SK-MEL-5 (cell line): ENCODE measurements around the gene POPDC2. TPM values are rescaled to one million over a fixed set of nuclear protein-coding genes. Genes with fewer than 3 reads are reported as not detected.

ENCODE experiments used
- DNase-seq: peaks from one replicate; pipeline ENCODE4 v3.0.0-alpha.2; 2016; ENCODE audit warnings: low read depth, low spot score
- in situ Hi-C: cut with HindIII; loops from 2 replicates; pipeline ENCODE4 v1.10.0; 2016; ENCODE audit warnings: low sequenced_read_pairs, high pct_unique_total_duplicates, low pct_unique_long_range_greater_than_20kb
- total RNA-seq: library from RNA; depleted of rRNA; stranded (reverse); fragments of >200 nt; shearing (Covaris generic); gene quantifications from 2 replicates; pipeline ENCODE4 v1.2.3, GENCODE V29; 2014

The POPDC2 gene
- total RNA-seq, 1 experiment from 2014 or later = 0.08 TPM

DNA sequence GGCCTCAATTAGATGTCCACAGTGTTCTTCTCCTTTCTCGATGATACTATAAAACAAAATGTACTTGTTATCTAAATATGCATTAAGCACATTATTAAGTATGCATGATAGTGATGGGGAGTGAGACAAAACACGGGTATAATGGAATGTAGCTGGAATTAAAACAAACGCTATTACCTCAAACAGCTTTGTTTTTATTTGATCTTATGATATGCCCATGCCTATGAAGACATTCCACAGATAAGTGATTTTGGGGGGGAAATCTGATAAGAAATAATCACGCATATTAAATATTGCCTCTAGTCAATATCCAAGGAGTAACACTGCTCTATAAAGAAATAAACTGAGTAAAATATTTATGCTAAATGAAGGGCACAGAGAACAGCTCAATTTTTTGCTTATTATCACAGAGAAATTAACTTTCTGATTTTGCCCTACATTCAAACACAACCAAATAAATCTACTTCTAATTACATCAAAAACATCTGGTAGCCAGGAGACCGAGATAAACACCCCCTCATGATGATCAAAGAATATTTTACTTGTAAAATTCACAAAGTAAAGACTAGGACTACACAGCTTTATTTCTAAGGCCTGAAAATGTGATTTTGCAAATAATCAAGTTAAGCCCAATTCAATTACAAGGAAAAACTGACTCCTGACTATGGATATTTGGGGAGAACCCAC is 14.9 kb upstream of the POPDC2 start:
- no peak for DNase-seq

DNA sequence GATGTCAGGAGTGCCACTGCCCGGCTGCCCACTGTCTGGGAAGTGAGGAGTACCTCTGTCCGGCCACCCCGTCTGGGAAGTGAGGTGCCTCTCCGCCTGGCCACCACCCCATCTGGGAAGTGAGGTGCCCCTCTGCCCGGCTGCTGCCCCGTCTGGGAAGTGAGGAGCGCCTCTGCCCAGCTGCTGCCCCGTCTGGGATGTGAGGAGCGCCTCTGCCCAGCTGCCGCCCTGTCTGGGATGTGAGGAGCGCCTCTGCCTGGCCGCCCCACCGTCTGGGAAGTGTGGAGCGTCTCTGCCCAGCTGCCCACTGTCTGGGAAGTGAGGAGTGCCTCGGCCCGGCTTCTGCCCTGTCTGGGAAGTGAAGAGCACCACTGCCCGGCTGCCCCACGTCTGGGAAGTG is 13.5 kb upstream of the POPDC2 start:
- in situ Hi-C loops = no loop called here
- DNase-seq = no peak

More for the DNA sequence above, 14.9 kb upstream of the POPDC2 start:
- in situ Hi-C loops = no loop called here

DNA sequence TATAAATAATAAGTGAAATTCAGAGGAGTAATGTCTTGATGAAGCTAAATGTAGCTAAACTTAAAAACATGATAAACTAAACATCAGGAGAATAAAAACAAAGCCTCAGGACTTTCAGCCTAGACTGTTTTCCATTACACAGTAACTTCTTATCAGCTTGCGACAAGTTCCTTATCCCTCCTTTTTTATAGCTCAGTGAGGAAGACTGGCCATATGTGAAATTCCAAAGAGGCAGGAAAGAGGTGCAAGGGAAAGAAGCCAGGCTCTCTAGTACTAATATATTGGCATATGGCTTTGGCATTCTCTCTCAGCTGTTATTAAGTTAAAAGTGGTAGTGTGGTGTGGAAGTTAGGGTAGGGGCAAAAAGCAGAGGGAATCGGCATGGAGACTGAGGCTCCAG is 12.4 kb upstream of the POPDC2 start:
- in situ Hi-C loops = no loop called here
- DNase-seq = no peak

DNA sequence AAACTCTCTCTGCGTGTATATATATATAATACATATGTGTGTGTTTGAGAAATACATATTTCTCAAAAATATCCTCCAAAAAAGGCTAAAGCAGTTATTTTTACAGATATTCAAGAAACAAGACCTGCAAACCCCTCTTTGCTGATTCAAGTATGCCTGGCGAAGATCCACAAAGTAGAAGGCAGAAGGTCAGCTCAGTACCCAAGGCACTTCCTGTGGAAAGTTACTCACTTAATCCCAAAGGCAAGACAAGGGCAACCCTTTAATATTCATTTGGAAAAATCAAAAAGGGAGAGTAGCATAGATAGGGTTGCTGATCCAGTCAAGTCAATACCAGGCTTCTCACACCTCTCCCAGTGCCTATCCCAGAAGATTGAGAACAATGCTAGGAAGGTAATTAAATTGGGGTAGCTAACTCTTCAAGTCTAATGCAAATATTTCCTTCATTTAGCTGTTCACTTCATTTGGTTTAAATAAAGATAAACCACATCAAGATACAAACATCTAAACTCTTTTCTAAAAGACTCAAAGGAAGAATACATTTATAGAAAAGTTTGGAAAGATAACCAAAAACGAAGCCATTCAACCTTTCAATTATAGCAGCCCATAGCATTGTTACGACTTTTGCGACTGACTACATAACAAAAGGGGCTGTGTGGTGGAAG is 9.6 kb upstream of the POPDC2 start:
- in situ Hi-C loops = no loop called here

DNA sequence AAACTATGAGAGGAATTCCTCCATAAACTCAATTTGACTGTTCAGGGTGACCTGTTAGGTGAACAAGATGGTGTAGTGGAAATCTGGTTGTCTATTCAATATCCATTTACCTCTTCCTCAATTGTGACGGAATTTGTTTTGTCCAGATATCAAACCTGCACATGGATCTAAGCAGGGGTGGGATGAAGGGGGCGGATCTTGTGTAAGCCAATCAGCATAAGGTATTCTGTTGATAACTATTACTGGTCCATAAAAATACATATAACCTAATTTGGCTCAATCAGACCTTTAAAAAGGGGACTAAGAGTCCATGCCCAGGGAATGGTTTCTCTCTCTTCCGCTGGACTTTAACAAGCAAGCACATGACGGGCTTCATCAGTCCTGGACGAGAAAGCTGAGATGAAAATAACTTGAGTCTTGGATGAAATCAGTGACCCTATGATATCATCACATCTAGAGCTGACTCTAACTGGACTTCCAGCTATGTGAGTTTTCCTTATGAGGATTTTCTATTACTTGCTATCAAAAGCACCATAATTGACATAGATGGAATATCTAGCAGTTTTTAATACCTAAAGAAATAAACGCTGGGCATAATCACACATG is 5.7 kb upstream of the POPDC2 start:
- in situ Hi-C loops = no loop called here
- DNase-seq = no peak

More for the DNA sequence above, 9.6 kb upstream of the POPDC2 start:
- DNase-seq = no peak

DNA sequence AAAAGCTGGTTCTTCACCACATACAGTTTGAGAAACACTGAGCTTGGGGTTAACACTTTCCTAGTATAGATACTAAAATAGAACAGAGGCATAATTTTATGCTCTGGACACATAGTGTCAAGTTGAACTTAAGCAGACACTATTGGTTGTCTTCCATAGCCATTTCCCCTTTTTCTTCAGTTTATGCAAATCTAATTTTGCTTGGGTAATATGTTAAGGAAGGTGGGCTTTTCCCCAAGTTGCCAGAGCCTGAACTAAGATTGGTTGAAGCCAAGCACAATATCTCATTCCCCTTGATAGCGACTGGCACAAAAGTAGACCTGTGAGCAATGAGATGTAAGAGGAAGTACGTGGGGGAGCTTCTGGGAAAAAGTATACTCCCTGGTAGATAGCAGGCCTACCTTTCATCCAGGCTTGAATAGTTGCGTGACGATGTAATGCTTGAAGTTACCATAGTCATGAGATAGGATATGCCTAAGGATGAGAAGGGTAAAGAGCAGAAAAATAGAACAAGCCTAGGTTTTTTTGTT is 4.5 kb upstream of the POPDC2 start:
- DNase-seq = no peak
- in situ Hi-C loops = no loop called here

DNA sequence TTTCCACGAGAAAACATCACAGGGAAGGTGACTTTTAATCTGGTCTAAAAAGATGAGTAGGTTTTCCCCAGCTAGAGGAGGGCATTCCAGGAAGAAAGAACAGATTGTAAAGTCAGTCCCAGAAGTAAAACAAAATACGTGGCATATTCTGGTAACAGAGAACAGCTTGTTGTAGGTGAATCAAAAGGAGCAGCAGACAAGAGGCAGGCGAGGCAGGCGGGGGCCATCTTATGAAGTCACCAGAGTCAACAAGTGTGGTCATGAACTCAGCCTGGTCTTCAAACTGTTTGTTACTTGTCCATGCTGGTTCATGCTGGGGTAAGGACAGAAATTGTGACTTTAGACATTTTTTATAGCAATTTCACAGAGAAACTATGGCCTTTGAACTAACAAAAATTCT is 4.0 kb upstream of the POPDC2 start:
- in situ Hi-C loops = no loop called here
- DNase-seq = peak; percentile 56

DNA sequence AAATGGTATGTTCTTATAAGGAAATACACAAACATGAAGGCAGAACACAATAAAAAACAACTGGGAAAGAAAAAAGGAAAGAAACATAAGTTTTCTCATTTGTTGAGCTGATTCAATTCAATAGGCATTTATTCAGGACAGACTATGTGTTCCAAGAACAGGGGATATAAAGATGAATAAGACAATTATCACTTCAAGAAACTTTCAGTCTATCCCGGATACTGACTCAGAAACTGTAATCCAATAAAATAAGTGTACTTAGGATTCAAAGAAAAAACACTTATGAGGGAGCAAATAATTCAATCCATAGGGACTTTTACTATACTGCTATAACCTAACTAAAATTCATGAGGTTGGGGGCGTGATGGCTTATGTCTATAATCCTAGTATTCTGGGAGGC is 3.5 kb upstream of the POPDC2 start:
- DNase-seq = no peak
- in situ Hi-C loops = no loop called here

DNA sequence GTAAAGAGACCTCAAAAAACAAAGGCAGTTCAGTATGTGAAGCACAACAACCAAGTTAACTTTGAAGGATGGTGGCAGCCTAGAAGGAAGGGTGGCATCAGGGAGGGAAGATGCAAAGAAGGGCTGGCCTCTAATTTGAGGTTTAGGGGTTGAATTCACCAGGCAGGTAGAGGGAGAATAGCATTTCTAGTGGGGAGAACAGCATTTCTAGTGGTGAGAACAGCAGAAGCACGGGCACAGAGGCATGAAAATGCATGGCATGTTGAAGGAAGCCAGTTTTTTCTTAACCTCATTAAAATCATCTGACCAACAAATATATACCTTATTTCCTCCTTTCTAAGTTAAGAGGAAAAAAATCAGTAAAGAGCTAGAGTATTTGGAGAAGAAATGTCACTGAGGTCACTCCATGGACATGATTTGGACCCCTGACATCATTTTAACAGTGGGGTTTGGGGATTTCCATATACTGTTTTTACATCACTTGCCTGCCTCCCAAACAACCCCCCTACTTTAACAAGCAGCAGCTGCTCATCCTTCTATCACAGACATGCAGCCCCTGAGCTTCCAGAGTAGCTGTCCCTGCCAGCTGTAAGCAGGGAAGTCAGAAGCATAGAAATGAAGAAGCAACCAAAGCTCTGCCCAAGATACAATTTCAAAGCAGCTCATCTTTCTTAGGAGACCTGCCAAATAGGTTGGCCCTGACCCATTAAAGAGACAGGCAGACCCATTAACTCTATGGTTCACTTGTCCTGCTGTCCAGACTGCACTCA is 2.4 kb upstream of the POPDC2 start:
- in situ Hi-C loops = no loop called here
- DNase-seq = no peak

DNA sequence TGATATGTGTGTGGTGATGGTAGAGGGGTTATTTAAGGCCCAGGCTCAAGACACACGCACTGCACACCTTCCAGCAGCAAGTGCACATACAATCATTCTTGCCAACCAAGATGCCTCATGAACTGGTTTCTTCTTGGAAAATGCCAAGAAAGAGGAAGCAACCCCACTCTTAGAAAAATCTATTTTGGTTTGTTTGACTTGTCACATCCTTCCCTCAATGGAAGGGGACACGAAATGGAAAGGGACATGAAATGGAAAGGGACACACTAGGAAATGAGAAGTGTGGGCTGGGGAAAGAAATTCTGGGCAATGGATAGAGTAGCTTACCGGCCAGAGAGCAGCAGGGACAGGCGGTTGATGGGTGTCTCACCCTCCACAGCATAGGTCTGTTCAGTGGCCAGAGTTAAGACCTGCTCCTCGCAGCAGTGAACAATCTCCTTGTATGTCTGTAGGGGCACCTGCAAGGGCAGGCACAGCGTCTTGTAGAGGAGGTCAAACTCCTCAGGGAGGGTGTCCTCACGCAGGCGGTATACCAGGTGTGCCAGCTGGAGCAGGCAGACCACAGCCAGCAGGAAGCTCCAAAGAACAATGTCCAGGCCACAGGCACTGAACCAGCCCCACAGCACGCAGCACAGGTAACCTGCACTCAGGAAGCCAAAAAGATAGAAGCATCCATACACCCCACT is 640 bp downstream of the POPDC2 start:
- no peak for DNase-seq
- in situ Hi-C loops = no loop called here

DNA sequence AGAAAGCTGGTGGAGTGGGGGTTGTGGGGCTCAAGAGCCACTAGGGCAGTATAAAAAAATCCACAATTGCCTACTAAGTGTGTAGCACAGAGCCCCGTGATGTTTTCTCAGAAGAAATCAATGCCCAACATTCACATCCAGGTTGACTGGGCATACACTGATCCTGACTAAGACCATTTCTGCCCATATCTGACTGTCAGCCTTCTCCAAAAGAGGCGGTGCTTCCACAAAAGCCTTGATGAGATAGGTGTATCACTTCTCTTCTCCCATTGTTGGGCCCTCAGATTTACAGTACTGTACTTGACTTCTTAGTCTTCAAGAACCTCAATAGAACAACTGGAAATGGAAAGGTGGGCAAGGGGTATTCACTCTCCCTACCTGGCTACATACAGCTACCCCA is 1.4 kb downstream of the POPDC2 start:
- in situ Hi-C loops = no loop called here
- DNase-seq = no peak

DNA sequence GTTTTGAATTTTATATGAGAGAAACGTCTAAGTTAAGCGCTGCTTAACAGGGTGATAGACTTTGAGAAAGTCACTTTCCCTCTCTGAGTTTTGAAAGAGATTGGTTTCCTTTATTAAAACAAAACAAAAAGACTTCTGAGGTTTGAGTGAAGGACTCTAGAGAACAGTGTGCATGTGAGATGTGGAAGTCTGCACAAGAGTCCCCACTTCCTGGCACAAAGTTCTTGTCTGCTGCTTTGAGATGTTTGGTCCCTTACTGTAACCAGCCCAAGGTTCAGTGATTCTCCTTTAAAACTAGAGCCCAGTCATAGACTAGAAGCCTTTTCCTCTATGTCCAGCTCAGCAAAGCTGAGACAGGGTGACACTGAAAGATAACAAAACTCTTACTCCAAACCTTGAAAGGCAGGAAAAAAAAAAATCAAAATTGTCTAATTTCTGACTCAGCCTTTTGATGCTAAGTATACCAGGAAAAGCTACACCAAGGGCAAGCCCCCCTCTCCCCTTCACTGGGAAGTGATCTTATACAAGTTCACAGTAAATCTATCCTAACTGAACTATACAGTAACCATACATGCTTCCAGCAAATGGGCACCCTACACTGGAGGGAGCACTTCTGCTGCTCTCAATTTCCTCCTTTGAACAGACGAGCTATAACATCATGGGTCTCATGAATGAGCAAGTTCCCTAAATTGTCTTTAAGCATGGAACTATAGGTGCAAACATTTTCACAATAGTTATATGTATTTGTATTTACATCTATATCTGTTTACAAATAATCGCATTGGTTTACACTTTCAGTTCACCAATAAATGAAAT is 2.3 kb downstream of the POPDC2 start:
- no peak for DNase-seq
- in situ Hi-C loops = no loop called here

DNA sequence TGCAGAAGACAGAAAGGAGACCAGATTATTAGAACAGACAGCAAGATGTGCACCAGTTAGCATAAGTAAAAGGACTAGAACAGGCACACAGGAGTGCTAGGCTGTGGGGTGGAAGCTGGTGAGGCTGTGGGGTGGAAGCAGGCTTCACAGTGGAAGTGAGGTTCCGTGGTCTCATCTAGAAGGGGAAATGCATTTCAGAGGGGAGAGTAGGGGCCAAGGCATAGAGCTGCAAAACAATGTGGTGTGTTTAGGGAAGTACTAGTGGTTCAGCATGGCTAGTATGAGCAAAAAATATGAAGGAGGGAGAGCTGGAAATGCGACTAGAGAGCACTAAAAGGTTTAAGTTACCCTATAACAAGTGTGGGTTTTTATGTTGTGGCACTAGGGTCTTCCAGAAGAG is 6.5 kb downstream of the POPDC2 start:
- in situ Hi-C loops = no loop called here
- DNase-seq = no peak

DNA sequence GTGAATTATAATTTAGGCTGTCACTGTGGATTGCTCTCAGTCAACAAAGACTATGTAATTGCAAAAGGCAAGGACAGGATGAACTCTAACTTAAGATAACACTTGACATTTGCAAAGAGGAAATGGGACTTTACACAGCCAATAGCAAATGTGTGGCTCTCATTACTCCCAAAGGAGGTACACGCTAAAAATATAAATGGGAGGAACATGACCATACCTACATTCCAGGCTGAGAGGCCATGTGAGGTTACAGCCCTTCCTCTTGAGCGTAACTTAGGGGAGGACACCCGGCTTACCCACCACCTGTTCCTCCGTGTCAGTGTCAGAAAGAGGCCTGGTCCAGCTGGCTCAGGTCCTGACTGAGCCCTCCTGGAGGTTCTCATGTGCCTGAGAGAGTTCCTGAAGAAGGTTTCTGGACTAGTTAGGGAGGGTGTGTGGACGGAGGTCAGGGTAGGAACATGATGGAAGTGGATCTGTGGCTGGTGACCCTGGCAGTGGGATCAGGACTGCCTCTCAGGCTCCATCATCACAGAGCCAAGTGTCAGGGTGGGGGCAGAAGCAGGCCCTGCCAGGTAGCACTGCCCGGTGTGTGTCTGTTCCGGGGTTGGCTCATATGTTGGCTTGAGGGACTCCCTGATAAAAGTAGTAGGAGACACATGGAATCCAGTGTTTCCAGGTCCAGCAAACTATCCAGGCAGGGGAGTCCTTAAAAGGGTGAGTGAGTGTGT is 7.9 kb downstream of the POPDC2 start:
- in situ Hi-C loops = no loop called here
- DNase-seq = no peak

DNA sequence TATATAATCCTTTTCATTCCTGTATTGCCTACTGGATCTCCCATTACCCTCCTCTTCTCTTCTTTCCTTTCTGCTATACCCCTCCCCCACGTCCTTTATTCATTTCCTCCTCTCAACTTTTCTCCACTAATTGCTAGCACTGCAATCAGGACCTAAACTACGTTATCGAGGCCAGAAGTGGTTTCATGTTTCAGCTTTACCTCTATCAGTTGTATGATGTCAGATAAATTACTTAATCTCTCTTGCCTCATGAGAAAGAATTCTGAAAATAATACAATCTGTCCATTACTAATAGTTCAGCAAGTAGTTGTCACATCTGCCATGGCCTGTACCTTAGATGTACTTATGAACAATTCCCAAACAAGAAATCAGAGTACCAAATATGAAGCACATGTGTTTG is 10.6 kb downstream of the POPDC2 start:
- no peak for DNase-seq
- in situ Hi-C loops = no loop called here

DNA sequence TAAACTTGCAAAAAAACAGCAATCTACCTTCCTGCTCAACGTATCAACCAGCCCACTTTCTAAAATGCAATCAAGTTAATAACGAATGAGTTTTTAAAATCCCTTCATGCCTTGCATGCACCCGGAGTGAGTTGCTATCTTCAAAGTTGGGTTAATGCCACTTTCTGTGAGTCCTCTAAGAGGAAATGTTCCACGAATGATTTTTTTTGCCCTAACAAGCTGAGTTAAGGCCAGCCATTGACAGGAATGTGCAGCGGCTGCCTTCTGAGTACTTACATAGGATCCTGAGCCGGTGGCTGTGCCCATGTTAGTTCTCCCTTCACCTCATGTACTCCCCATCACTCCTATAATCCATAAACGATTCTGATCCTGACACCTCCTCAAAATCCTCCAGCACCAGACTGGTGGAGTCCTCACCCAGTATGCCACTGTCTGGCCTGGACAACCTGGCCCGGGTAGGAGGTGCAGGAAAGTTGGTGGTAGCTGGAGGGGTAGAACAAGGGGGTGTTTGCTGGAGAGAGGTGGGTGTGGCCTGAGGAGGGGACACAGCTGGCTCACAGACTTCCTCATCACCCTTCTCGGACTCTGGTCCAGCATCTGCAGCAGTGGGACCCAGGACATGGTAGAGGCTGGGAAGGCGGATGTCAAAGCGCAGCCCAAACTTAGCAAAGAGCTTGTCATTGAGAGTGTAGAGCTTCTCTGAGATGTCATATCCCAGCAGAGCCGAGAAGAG is 12.4 kb downstream of the POPDC2 start:
- in situ Hi-C loops = no loop called here
- DNase-seq = no peak
